HG03066 (cell line): ENCODE measurements around the gene TWNK.

Source experiments
- ATAC-seq: cut with Tn5 transposase; IDR thresholded peaks from one replicate; pipeline ENCODE4 v1.9.1; 2021; ENCODE audit warnings: low read depth; ENCODE audit not compliant: unreplicated experiment

The TWNK gene

GRCh38 chr10:100993986-100994708 is 6.8 kb downstream of the TWNK start:
- ATAC-seq = no peak

GRCh38 chr10:100995181-100995580 is 7.8 kb downstream of the TWNK start:
- no peak for ATAC-seq

- no peak for ATAC-seq
Observed at GRCh38 chr10:100996678-100997359, 9.5 kb downstream of the TWNK start.

GRCh38 chr10:100997360-100998182 is 10.2 kb downstream of the TWNK start:
- no peak for ATAC-seq

GRCh38 chr10:100998183-100998990 is 11.0 kb downstream of the TWNK start:
- peak; percentile 21 for ATAC-seq

GRCh38 chr10:100998991-100999741 is 11.8 kb downstream of the TWNK start:
- peak; percentile 45 for ATAC-seq

- ATAC-seq = no peak
Observed at GRCh38 chr10:100999742-101000126, 12.4 kb downstream of the TWNK start, which contains the start of gene LZTS2. Gene LZTS2 (plus strand): TSS chr10:100999808. CDS start chr10:101002539, 2,731 bp downstream.

GRCh38 chr10:101000127-101000914 is 13.0 kb downstream of the TWNK start:
- ATAC-seq = no peak

- no peak for ATAC-seq
Observed at GRCh38 chr10:101000915-101001658, 13.7 kb downstream of the TWNK start.

GRCh38 chr10:101001659-101002035 is 14.3 kb downstream of the TWNK start:
- no peak for ATAC-seq

- ATAC-seq = no peak
Observed at GRCh38 chr10:101002456-101002855, 15.1 kb downstream of the TWNK start.

GRCh38 chr10:101003639-101004206 is 16.4 kb downstream of the TWNK start:
- ATAC-seq = no peak

- no peak for ATAC-seq
Observed at GRCh38 chr10:101005361-101005760, 18.0 kb downstream of the TWNK start.

GRCh38 chr10:101005869-101006567 is 18.7 kb downstream of the TWNK start:
- no peak for ATAC-seq

- ATAC-seq = no peak
Observed at GRCh38 chr10:101006593-101007098, 19.3 kb downstream of the TWNK start.

GRCh38 chr10:101007099-101007711 is 19.9 kb downstream of the TWNK start:
- ATAC-seq = no peak
